GM12891 (cell line): Measurements from ENCODE around the gene SUPV3L1.

ENCODE experiments used
- POLR2A ChIP-seq: IDR thresholded peaks from 2 replicates; pipeline ENCODE4 v1.6.1; 2011; ENCODE audit warnings: low read depth, low read length, control low read depth
- POLR2AphosphoS5 ChIP-seq: IDR thresholded peaks from 2 replicates; pipeline ENCODE4 v1.6.1; 2011; ENCODE audit warnings: low read depth, low read length, control low read depth
- TAF1 ChIP-seq: IDR thresholded peaks from 2 replicates; pipeline ENCODE4 v1.6.1; 2011; ENCODE audit warnings: low read depth, low read length, control low read depth

GRCh38 chr10:69242852-69243212, 62.8 kb downstream of the SUPV3L1 start:
- TF ChIP-seq POLR2AphosphoS5 (no peak), POLR2A (no peak), TAF1 (no peak)
